Measurements from ENCODE around the gene DICER1.

DNA sequence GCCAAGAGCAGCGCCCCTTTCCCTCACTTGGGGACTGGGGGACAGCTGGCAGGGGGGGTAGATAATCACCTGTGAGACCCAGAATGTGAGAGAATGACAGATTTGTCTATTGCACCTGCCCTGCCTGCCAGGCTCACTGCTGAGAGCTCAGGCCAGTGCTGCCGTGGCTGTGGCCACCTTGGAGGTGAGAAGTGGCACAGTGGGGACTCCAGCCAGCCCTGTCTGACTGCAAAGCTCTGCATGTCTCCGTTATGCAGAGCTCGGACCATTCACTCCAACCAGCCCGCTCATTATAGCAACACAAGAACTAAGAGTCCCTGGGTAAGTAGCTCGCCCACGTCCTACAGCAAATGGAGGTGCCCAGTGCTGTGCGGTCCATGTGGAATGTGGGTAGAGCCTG, 88.8 kb downstream of the DICER1 start:
- no peak for TF ChIP-seq EZH2phosphoT487 (IDR thresholded peaks at IDR 0.05; ENCODE audit: borderline replicate concordance)
- TF ChIP-seq, protein P1, sequence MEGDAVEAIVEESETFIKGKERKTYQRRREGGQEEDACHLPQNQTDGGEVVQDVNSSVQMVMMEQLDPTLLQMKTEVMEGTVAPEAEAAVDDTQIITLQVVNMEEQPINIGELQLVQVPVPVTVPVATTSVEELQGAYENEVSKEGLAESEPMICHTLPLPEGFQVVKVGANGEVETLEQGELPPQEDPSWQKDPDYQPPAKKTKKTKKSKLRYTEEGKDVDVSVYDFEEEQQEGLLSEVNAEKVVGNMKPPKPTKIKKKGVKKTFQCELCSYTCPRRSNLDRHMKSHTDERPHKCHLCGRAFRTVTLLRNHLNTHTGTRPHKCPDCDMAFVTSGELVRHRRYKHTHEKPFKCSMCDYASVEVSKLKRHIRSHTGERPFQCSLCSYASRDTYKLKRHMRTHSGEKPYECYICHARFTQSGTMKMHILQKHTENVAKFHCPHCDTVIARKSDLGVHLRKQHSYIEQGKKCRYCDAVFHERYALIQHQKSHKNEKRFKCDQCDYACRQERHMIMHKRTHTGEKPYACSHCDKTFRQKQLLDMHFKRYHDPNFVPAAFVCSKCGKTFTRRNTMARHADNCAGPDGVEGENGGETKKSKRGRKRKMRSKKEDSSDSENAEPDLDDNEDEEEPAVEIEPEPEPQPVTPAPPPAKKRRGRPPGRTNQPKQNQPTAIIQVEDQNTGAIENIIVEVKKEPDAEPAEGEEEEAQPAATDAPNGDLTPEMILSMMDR (conservative IDR thresholded peaks at IDR 0.05; ENCODE audit: low read length), result no peak

Measured in Loucy (cell line).